Breast epithelium (tissue), 4 donors: Measurements from ENCODE around the gene UBE4A. TPM values are rescaled to one million over a fixed set of nuclear protein-coding genes. Genes with fewer than 3 reads are reported as not detected.

Experiments
- DNase-seq, 2 donors: peaks; one replicate each; pipeline ENCODE4 v3.0.0-alpha.2; 2019; ENCODE audit warnings: low spot score in 2 of 2
- H3K27ac ChIP-seq, 2 donors: fragments of 200-600 bp; sonication (generic) in 1 of 2; one replicate each; pipeline ENCODE4 v1.5.1; 2016 to 2019; ENCODE audit warnings: mild to moderate bottlenecking in 1 of 2
- H3K27me3 ChIP-seq, 2 donors: fragments of 200-600 bp; sonication (generic) in 1 of 2; one replicate each; pipeline versions ENCODE4 v1.5.1 to v1.6.0; 2017 to 2019; ENCODE audit warnings: control low read depth in 1 of 2, mild to moderate bottlenecking in 1 of 2
- H3K36me3 ChIP-seq: fragments of 200-600 bp; one replicate; pipeline ENCODE4 v1.5.1; 2019
- H3K4me1 ChIP-seq, 2 donors: fragments of 200-600 bp; sonication (generic); one replicate each; pipeline ENCODE4 v1.5.1; 2016 to 2019; ENCODE audit warnings: control low read depth in 1 of 2
- H3K4me3 ChIP-seq, 3 donors: fragments of 200-600 bp; sonication (generic); 1 replicate in 2 of 3; 2 replicates in 1 of 3; pipeline ENCODE4 v1.5.1; 2016 to 2019; ENCODE audit warnings: mild to moderate bottlenecking in 3 of 3, moderate library complexity in 2 of 3
- H3K9me3 ChIP-seq, 2 donors: fragments of 200-600 bp; sonication (generic) in 1 of 2; one replicate each; pipeline ENCODE4 v1.5.1; 2016 to 2019; ENCODE audit warnings: control low read depth in 1 of 2
- CTCF ChIP-seq, 3 donors: fragments of 450-650 bp; IDR thresholded peaks; one replicate each; pipeline ENCODE4 v1.5.1; 2016 to 2017; ENCODE audit warnings: antibody characterized with exemption in 3 of 3, mild to moderate bottlenecking in 3 of 3, moderate library complexity in 3 of 3
- POLR2A ChIP-seq: fragments of 450-650 bp; IDR thresholded peaks from one replicate; pipeline ENCODE4 v1.6.1; 2016; ENCODE audit warnings: antibody characterized with exemption, mild to moderate bottlenecking, moderate library complexity
- POLR2AphosphoS5 ChIP-seq, 3 donors: sonication (generic); formaldehyde crosslinking; IDR thresholded peaks; one replicate each; pipeline ENCODE4 v1.6.1; 2017; ENCODE audit warnings: antibody characterized with exemption in 3 of 3
- intact Hi-C: fragments of 100-400 bp; cut with DNase I; formaldehyde crosslinking; loops from one replicate; pipeline ENCODE4 v1.15.1; 2023; ENCODE audit warnings: low total_unique reads
- total RNA-seq, 3 donors: library from RNA; depleted of rRNA; stranded (reverse); fragments of >200 nt; gene quantifications; one replicate each; pipeline ENCODE4 v1.1.0, GENCODE V29; 2016

Gene UBE4A
- total RNA-seq, 3 donors from 2014 or later: 39.0 to 51.5 (median 51.5) TPM

GRCh38 chr11:118380571-118380970 is 21.2 kb downstream of the UBE4A start:
- peaks cover 16% of the 10 kb centered on the region for H3K36me3 ChIP-seq
- intact Hi-C loops: no loop called here
- no peak for DNase-seq
- TF ChIP-seq CTCF (IDR thresholded peaks at IDR 0.05) (no peak), POLR2A (no peak), POLR2AphosphoS5 (IDR thresholded peaks at IDR 0.05) (no peak)
- H3K4me1 ChIP-seq: no peaks in the 10 kb centered on the region
- H3K27ac ChIP-seq: no peak overlapping the region
- no peaks in the 10 kb centered on the region for H3K27me3 ChIP-seq
- no peak overlapping the region for H3K4me3 ChIP-seq
- H3K9me3 ChIP-seq: no peaks in the 10 kb centered on the region

GRCh38 chr11:118382954-118383353 is 23.6 kb downstream of the UBE4A start:
- H3K27me3 ChIP-seq: no peaks in the 10 kb centered on the region
- H3K27ac ChIP-seq: no peak overlapping the region
- intact Hi-C loops: no loop called here
- H3K4me3 ChIP-seq: no peak overlapping the region
- no peaks in the 10 kb centered on the region for H3K9me3 ChIP-seq
- H3K36me3 ChIP-seq: peaks cover 16% of the 10 kb centered on the region
- no peak for DNase-seq
- H3K4me1 ChIP-seq: no peaks in the 10 kb centered on the region
- TF ChIP-seq CTCF (IDR thresholded peaks at IDR 0.05): no peak
- no peak for TF ChIP-seq POLR2AphosphoS5 (IDR thresholded peaks at IDR 0.05)
- no peak for TF ChIP-seq POLR2A

GRCh38 chr11:118383657-118384056 is 24.3 kb downstream of the UBE4A start:
- H3K4me3 ChIP-seq: no peak overlapping the region
- H3K4me1 ChIP-seq: no peaks in the 10 kb centered on the region
- intact Hi-C loops: no loop called here
- no peaks in the 10 kb centered on the region for H3K9me3 ChIP-seq
- no peaks in the 10 kb centered on the region for H3K27me3 ChIP-seq
- H3K27ac ChIP-seq: no peak overlapping the region
- DNase-seq: no peak
- TF ChIP-seq CTCF (IDR thresholded peaks at IDR 0.05) (no peak), POLR2A (no peak), POLR2AphosphoS5 (IDR thresholded peaks at IDR 0.05) (no peak)
- peaks cover 16% of the 10 kb centered on the region for H3K36me3 ChIP-seq

GRCh38 chr11:118396097-118396501 is 36.7 kb downstream of the UBE4A start:
- TF ChIP-seq POLR2A (no peak), CTCF (IDR thresholded peaks at IDR 0.05) (no peak), POLR2AphosphoS5 (IDR thresholded peaks at IDR 0.05) (no peak)
- no peak for DNase-seq
- Histone ChIP-seq H3K9me3 (no peaks in the 10 kb centered on the region), H3K27ac (no peak overlapping the region), H3K27me3 (no peaks in the 10 kb centered on the region), H3K4me3 (no peak overlapping the region), H3K4me1 (no peaks in the 10 kb centered on the region), H3K36me3 (peaks cover 9% of the 10 kb centered on the region)
- intact Hi-C loops: no loop called here

DNA sequence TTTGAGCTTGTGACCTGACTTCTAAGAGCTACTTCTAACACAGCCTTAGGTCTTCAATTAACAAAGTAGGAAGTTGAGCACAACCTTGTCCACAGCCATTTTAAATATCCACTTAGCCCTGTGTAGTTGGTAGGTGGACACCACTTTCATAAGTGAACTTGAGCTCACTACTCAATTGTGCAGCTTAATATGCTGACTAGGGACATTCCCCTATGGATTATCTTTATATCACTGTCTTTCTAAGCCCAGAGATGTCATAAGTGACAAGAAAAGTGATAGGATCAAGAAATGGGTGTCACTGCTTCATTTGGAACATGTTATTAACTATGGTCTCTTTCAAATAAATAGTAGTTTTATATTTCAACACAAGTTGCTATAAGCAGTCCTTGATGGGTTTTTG is 38.0 kb downstream of the UBE4A start:
- intact Hi-C loops: no loop called here
- Histone ChIP-seq H3K4me3 (no peak overlapping the region), H3K36me3 (peaks cover 5% of the 10 kb centered on the region), H3K9me3 (no peaks in the 10 kb centered on the region), H3K27me3 (no peaks in the 10 kb centered on the region), H3K27ac (no peak overlapping the region), H3K4me1 (no peaks in the 10 kb centered on the region)
- TF ChIP-seq POLR2AphosphoS5 (IDR thresholded peaks at IDR 0.05) (no peak), CTCF (IDR thresholded peaks at IDR 0.05) (no peak), POLR2A (no peak)
- DNase-seq: no peak
